SKM-1 treated with dmso at 0.1 percent for 144 hours (cell line): ENCODE data around the gene OR5B2.
"Not testable (repeated sequence)": the region's sequence is repeated elsewhere in the genome, so short reads cannot be mapped to it uniquely, and the experiment has no call there.

Experiments used
- DNase-seq: peaks from one replicate; lab custom pipeline; 2025; ENCODE audit not compliant: unreplicated experiment; lab: John Stamatoyannopoulos, UW

The OR5B2 gene

DNA sequence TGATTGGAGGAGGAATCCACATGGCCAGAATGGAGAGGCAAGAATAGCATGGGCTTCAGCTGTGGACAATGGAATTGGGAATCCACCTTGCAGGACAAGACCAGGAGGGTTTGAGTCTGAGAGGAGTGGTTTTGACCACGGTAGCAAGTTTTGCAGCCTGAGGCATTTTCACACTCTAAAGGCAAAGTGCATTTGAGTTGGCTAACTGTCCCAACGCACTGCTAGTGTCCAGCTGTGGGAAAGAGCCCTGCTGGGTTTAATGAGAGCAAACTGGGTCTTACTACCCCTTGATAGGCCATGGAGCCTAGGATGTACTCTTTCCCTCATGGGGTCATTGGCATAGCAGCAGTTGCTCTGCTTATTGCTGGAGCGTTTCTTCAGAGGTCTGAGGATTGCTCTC, at the start of gene OR5B2:
OR5B2 (minus strand) TSS at position 101 of the 400 bp plus-strand sequence. CDS start 4,860 bp downstream, outside the sequence.
- DNase-seq: no peak

DNA sequence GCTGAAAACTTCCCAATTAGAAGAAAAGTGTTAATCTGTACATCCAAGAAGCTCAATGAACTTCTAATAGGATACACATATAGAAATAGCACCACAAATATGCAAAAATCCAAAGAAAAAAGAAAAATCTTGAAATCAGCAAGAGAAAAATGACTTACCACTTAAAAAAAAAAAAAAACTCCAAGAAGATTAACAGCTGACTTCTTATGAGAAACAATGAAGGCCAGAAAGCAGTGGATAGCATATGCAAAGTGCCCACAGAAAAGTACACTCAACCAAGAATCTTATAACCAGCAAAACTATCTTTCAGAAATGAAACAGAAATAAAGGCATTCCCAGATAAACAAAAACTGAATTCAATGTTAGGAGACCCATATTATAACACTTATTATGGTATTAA, 44.0 kb upstream of the OR5B2 start:
- DNase-seq: no peak

DNA sequence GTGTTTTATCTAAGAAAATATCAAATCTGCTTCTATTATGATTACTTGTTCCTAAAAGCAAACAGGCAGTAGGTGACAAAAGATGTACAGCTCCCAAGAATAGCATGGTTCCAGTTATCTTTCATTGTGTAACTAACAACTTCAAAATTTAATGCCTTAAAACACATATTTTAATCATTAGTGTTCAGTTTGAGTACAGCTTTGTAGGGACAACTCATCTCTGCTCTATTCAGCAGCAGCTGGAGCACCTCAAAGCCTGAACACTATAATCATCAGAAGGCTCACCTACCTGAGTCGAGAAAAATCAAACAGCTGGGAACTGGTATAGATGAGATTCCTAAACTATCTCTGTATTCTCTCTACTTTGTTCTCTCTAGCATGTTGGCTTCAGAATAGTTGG, 38.4 kb upstream of the OR5B2 start:
- DNase-seq: no peak

DNA sequence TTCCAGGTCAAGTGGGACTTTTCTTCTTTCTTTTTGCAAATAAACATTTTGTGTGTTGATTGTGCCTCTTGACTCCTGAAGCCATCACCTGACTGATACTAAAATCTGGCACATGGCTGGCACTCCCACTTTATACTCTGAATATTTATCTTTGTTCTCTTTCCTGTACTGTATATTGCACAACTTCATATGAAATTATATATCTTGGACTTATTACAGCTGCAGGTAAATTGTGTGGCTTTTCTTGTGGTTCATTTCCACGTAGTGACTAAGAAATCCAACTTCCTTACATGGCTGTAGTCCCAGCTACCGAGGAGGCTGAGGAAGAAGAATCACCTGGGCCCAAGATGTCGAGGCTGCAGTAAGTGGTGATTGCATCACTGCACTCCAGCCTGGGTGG, 37.8 kb upstream of the OR5B2 start:
- DNase-seq: no peak

DNA sequence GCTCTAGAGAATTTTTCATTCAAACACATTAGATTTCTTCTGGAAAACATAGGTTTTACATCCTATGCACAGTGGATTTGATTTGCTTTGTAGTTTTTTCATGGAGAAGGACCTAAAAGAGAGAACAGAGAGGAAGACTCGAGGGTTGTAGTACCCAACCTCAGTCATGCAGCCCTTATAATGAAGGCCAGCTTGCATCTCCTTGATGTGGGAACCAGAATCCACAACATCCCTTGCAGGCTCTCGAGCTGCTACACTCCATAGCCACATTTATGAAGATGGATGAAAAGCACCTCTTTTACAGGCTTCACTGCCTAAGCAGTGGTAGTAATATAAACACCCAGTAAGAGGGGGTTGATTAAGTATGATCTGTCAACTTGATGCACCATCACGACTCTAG, 23.7 kb upstream of the OR5B2 start:
- DNase-seq: no peak

DNA sequence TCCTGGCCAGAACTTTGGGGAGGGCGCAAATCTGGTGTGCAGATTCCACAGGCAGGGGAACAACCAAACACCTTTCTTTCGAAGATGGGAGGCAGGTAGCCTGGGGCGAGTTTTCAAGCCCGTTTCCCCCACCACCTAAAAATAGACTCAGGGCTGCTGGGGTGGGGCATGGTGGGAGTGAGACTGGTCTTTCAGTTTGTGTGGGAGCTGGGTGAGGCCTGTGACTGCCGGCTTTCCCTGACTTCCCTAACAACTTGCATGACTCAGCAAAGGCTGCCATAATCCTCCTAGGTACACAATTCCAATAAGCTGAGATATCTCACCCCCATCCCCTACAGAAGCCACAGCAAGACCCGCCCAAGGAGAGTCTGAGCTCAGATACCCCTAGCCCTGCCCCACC, 18.4 kb upstream of the OR5B2 start:
- no peak for DNase-seq

DNA sequence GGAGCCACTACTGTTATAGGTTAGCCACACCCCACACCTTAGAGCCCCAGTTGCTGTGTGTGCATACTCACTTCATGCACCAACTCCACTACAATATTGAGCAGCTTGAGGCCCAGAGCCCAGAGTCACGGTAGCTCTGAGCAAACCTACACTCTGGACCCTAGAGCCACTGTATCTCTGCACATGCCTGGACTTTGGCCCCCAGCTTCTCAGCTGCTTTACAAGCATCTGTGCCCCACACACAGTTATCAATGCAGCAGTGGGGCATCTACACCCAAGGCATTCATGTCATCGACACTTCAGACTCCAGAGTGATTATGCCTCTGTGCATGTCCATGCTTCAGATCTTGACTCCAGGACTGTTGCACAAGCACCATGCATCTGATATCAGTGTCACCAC, 16.4 kb upstream of the OR5B2 start:
- DNase-seq: no peak

DNA sequence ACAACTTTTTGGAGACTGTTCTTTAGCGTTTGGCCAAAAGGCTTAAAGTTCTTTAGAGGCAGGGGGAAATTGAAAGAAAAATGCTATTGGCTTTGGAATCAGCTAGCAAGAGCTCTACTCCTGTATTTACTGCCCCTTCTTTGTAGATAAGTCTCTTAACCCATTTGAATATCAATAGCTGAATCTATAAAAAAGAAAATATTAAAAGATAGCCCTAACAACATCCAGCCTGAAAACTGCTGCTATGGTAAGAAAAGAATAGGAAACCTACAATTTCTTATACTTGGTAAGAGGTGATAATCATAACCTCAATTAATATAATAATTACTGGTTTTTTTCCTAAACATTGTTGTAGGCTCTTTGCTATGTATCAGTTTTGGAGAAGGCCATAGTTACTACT, 14.2 kb upstream of the OR5B2 start, which contains the start of gene OR5B12:
OR5B12 (minus strand) TSS at position 101 of the 400 bp plus-strand sequence. CDS start 2,085 bp downstream, outside the sequence.
- no peak for DNase-seq

DNA sequence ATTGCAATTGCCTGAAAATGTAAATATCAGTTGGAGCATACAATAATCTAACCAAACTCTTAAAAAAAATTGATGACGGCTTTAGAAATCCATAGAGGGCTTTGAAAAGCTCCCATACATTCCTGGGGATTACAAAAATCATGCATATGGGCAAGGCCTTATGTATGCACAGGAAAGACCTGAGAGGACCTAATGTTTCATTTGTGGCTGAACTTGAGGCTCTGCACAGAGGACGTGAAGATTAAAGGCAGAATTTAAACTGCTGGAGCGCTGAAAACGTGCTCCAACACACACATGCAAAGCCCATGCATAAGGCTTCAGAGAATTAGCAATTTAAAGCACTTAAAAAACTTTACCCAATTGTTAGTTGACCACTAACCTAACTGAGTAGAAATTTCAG, 10.6 kb upstream of the OR5B2 start:
- DNase-seq: no peak

DNA sequence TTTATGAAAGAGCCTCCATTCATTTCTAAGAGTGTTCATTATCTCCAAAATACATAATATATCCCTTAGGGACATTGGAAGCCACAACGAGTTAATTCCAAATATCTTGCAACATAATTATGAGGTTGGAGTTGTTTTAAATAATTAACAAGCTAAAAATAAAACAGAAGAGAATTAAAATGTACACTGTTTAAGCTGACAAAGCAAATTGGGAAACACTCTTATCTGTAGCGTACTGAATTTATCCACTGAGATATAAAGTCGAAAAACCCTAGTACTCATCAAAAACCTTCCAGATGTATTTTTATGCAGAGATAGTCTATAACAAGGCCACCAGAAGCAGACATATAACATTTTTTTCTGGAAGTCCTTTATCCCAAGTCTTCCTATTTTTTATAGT, 6.3 kb upstream of the OR5B2 start:
- DNase-seq: no peak

DNA sequence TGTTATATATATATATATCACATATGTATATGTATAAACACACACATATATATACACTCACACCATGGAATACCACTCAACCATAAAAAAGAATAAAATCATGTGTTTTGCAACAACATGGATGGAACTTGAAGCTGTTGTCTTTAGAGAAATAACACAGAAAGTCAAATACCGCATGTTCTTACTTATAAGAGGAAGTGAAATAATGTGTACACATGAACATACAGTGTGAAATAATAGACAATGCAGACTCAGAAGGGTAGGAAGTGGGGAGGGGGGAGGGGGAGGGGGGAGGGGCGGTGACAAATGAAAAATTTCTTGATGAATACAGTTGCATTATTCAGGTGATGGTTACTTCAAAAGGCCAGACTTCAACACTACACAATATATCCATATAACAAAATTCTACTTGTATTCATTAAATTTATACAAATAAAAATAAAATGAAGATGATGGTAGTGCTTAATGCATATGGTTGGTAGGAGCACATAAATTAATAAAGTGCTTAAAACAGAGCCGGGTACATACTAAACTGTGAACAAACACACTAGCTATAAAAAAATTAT, 5.8 kb upstream of the OR5B2 start:
- DNase-seq: peak; percentile 20

DNA sequence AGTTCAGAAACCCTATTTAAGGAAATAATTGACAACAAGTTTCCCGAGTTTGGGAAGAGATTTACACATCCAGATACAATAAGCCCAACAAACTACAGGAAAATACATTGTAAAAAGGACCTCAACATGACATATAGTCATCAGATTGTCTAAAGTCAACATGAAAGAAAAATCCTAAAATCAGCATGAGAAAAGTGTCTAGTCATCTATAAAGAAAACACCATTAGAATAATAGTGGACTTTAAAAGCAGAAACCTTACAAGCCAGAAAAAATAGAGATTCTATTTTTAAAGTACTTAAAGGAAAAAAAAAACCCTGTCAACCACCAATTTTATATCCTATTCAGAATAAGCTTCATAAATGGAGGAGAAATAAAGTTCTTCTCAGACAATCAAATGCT, 1.4 kb upstream of the OR5B2 start:
- no peak for DNase-seq

DNA sequence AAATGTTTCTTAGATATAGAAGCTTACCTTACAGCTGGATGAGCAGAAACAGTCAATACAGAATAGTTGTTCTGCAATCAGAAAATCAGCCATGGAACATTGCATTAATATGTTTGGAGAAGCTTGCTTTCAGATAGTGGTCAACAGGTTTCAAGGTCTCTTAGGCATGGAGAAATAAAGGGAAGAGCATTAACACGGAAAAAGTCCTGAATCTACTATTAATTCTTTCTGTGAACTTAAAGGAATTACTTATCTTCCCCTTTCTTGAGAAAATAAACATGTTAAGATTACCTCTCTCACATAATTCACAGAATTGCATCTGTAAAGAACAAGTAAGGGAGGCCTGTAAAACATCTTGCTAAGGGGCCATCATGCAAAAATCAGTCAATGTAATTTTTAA, 21.1 kb downstream of the OR5B2 start, which contains the start of gene OR5B3:
OR5B3 (minus strand) TSS at position 101 of the 400 bp plus-strand sequence. CDS start 3,465 bp downstream, outside the sequence.
- no peak for DNase-seq

DNA sequence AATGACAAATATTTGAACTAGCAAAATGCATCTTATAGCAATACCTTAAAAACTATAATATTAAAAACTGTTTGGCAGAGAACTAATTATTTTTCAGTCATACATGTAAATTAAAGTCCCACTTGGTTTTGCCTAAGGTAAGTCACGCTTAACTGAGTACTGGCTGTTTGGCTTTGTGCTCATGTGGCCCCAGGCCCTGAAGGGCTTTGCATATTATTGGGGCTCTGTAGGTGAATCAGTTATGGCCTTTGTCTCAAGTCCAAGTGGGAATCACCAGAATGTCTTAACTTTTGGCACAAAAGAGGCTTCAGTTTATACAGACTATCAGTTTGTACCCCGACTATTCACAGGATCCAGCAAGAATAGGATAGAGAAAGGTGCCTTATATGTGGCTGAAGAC, 28.3 kb downstream of the OR5B2 start:
- not testable (repeated sequence) for DNase-seq

DNA sequence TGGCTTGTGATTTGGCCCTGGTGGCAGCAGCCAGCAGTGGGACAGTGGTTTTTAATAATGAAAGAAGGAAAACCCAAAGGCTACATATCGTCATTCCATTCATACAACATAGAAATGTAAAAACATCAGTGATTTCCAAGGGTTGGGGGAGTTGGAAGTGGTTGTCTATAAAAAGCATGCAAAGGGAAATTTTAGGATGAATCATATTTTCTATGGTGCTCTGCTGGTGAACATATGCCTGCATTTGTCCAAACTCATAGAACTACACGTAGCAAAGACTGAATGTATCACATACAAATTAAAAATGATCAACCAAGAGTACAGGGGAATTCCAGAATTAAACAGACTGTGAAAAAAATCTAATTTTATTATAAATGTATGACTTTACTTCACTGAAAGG, 32.3 kb downstream of the OR5B2 start:
- no peak for DNase-seq

DNA sequence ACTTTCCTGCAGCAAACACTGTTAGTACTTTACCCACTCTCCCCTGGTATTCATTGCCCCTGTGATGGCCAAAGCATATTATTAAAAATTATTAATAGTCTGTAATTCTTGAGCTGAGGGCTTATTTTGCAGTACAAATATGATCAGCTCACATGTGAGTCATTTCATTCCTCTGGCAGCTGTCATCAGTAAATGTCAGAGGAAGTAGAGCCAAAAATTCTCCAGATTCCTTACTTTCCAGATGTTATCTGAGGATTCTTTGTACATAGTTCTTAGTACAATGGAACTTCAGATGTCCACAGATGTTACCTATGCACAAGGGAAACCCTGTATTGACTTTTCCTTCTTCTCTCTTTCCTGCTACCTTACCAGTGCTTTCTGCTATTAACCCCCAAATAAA, 33.7 kb downstream of the OR5B2 start:
- no peak for DNase-seq

DNA sequence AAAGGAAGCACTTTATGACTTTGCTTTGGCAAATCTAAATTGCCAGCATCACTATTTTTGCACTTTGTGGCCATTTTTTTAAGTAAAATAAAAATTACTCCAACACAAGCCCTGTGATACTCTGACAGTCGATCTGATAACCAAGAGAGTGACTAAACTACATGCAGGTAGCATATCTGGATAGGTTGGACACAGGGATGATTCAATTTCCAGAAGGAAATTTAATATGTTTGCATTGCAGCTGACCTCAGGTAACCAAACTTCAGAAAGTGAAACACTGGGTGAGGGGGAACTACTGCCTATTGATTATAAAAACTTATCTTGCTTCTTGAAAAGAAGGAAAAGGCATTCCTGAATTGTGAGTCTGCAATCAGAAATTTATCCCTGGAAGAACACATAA, 35.2 kb downstream of the OR5B2 start:
- DNase-seq: no peak

DNA sequence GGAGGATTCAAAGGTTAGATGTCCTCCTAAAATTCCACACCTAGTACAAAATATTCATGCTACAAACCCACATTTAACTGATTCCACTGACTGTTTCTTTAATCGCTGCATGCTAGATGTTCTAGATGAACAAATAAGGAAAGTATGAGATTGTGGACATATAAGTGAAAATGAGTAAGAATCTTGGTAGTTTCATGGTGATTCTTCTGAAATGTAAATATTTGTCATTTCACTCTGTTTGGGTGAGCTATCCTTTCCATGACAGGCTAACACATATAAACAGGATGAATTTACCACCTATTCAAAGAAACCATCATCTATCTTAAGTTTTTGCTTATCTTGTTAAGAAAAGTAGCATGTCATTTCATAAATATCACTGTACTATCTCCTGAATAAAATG, 36.0 kb downstream of the OR5B2 start:
- no peak for DNase-seq

DNA sequence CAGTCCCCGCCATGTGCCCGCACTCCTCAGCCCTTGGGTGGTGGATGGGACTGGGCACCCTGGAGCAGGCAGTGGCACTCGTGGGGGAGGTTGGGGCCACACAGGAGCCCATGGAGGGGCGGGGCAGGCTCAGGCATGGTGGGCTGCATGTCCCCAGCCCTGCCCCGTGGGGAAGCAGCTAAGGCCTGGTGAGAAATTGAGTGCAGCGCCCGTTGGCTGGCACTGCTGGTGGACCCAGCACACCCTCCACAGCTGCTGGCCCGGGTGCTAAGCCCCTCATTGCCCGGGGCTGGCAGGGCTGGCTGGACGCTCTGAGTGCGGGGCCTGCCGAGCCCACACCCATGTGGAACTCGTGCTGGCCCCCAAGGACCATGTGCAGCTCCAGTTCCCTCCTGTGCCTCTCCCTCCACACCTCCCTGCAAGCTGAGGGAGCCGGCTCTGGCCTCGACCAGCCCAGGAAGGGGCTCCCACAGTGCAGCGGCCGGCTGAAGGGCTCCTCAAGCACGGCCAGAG, 37.3 kb downstream of the OR5B2 start:
- no peak for DNase-seq
